Peyer's patch (tissue), 4 donors: ENCODE measurements around the gene ZHX3. TPM values are rescaled to one million over a fixed set of nuclear protein-coding genes. Genes with fewer than 3 reads are reported as not detected.

Source experiments
- DNase-seq, 3 donors: peaks; one replicate each; pipeline ENCODE4 v3.0.0-alpha.2; 2017 to 2019
- H3K27ac ChIP-seq, 4 donors: fragments of 200-600 bp; sonication (generic); one replicate each; pipeline ENCODE4 v1.5.1; 2016 to 2019
- H3K27me3 ChIP-seq, 2 donors: fragments of 200-600 bp; sonication (generic); one replicate each; pipeline ENCODE4 v1.5.1; 2019
- H3K36me3 ChIP-seq, 3 donors: fragments of 200-600 bp; sonication (generic); one replicate each; pipeline ENCODE4 v1.5.1; 2016 to 2019
- H3K4me1 ChIP-seq, 4 donors: fragments of 200-600 bp; sonication (generic); one replicate each; pipeline ENCODE4 v1.5.1; 2016 to 2019
- H3K4me3 ChIP-seq, 4 donors: fragments of 200-600 bp; sonication (generic); 1 replicate in 3 of 4; 2 replicates in 1 of 4; pipeline ENCODE4 v1.5.1; 2016 to 2019; ENCODE audit warnings: mild to moderate bottlenecking in 1 of 4
- H3K9me3 ChIP-seq, 4 donors: fragments of 200-600 bp; sonication (generic); one replicate each; pipeline ENCODE4 v1.5.1; 2016 to 2019; ENCODE audit warnings: mild to moderate bottlenecking in 1 of 4
- POLR2A ChIP-seq, 2 donors: fragments of 450-650 bp; IDR thresholded peaks; one replicate each; pipeline ENCODE4 v1.5.1; 2017; ENCODE audit warnings: antibody characterized with exemption in 2 of 2, mild to moderate bottlenecking in 2 of 2, moderate library complexity in 2 of 2
- total RNA-seq, 4 donors: library from RNA; depleted of rRNA; stranded (reverse); fragments of >200 nt; gene quantifications; one replicate each; pipeline ENCODE4 v1.1.0, GENCODE V29; 2016
- TF ChIP-seq, protein P1 (sequence below), 6 experiments: fragments of 450-650 bp in 4 of 6; fragments of 200-600 bp in 2 of 6; sonication (generic) in 1 of 6; IDR thresholded peaks; one replicate each; pipeline ENCODE4 v1.5.1; 2017 to 2019; ENCODE audit warnings: antibody characterized with exemption in 6 of 6, mild to moderate bottlenecking in 3 of 6, moderate library complexity in 1 of 6

ZHX3 gene
- total RNA-seq, 4 donors from 2014 or later = 33.8 to 53.0 (median 39.5) TPM

DNA sequence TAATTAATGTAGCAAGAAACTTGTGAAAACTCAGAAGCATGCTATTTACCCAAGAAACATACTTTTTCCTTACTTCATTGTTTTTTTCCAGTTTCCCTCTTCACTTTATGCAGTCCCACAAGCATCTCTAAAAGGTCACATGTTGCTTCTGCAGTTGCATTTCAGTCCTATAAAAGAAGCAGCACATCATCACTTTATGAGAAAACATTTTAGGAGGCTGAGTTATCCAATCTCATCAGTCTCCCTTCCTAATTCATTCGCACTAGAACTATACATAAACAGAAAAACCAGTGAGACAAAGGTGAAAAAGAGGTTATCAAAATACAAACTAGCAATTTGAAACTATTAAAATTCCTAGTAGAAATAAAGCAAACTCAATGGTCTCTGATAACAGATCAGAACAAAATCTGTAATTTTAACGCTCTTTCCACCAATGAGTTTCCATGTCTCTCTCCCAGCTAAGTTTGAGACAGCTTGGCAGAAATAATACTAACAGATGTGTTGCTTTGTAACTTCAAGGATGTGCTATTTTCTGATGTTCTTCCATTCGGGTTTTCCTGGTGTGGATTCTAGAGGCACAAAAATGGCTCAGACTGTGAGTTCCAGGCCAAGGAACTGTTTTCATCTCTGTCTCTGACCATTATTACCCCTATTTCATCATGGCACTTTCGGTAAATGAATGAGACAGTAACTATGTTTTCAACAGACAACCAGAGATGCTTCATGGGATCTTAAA, 48.4 kb downstream of the ZHX3 start:
- no peak for DNase-seq
- no peaks in the 10 kb centered on the region for H3K9me3 ChIP-seq
- no peak overlapping the region for H3K27ac ChIP-seq
- H3K4me1 ChIP-seq = no peaks in the 10 kb centered on the region
- no peak overlapping the region for H3K4me3 ChIP-seq
- no peaks in the 10 kb centered on the region for H3K27me3 ChIP-seq
- H3K36me3 ChIP-seq = peaks cover 0 to 5% (median 0%) of the 10 kb centered on the region in 3 donors
- TF ChIP-seq POLR2A (IDR thresholded peaks at IDR 0.05) = no peak
- TF ChIP-seq, protein P1, sequence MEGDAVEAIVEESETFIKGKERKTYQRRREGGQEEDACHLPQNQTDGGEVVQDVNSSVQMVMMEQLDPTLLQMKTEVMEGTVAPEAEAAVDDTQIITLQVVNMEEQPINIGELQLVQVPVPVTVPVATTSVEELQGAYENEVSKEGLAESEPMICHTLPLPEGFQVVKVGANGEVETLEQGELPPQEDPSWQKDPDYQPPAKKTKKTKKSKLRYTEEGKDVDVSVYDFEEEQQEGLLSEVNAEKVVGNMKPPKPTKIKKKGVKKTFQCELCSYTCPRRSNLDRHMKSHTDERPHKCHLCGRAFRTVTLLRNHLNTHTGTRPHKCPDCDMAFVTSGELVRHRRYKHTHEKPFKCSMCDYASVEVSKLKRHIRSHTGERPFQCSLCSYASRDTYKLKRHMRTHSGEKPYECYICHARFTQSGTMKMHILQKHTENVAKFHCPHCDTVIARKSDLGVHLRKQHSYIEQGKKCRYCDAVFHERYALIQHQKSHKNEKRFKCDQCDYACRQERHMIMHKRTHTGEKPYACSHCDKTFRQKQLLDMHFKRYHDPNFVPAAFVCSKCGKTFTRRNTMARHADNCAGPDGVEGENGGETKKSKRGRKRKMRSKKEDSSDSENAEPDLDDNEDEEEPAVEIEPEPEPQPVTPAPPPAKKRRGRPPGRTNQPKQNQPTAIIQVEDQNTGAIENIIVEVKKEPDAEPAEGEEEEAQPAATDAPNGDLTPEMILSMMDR (IDR thresholded peaks at IDR 0.05) = no peak

GRCh38 chr20:41268402-41268801, 49.1 kb downstream of the ZHX3 start:
- H3K4me3 ChIP-seq = no peak overlapping the region
- H3K4me1 ChIP-seq = no peaks in the 10 kb centered on the region
- DNase-seq = no peak
- H3K36me3 ChIP-seq = peaks cover 0 to 5% (median 0%) of the 10 kb centered on the region in 3 donors
- H3K27me3 ChIP-seq = no peaks in the 10 kb centered on the region
- TF ChIP-seq POLR2A (IDR thresholded peaks at IDR 0.05) = no peak
- TF ChIP-seq, protein P1 (IDR thresholded peaks at IDR 0.05) = no peak
- H3K27ac ChIP-seq = no peak overlapping the region
- H3K9me3 ChIP-seq = no peaks in the 10 kb centered on the region

GRCh38 chr20:41265938-41266337, 51.6 kb downstream of the ZHX3 start:
- H3K4me1 ChIP-seq = no peaks in the 10 kb centered on the region
- no peak overlapping the region for H3K4me3 ChIP-seq
- no peak overlapping the region for H3K27ac ChIP-seq
- no peak for TF ChIP-seq POLR2A (IDR thresholded peaks at IDR 0.05)
- TF ChIP-seq, protein P1 (IDR thresholded peaks at IDR 0.05) = no peak
- DNase-seq = no peak
- H3K27me3 ChIP-seq = no peaks in the 10 kb centered on the region
- H3K36me3 ChIP-seq = peaks cover 0 to 5% (median 0%) of the 10 kb centered on the region in 3 donors
- no peaks in the 10 kb centered on the region for H3K9me3 ChIP-seq

DNA sequence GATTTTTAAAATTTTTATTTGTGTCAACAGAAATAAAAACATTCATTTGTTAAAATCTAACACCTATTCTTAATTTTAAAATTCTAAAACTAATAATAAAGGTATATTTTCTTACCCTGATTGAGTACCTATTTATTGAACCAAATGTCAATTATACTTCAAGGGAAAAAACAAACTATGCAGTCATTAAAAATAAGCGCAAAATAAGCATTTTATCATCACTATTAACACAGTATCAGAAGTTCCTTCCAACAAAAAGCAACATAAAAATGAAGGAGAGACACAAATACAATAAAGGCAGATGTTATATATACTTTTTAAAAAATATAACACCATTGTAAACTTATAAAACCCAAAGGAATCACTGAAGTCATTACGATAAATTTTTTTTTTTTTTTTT, 52.7 kb downstream of the ZHX3 start:
- Histone ChIP-seq H3K9me3 (no peaks in the 10 kb centered on the region), H3K4me1 (no peaks in the 10 kb centered on the region), H3K36me3 (peaks cover 0 to 5% (median 0%) of the 10 kb centered on the region in 3 donors), H3K4me3 (no peak overlapping the region), H3K27ac (no peak overlapping the region), H3K27me3 (no peaks in the 10 kb centered on the region)
- no peak for TF ChIP-seq POLR2A (IDR thresholded peaks at IDR 0.05)
- TF ChIP-seq, protein P1 (IDR thresholded peaks at IDR 0.05) = no peak
- DNase-seq = no peak

GRCh38 chr20:41261790-41262717, 55.5 kb downstream of the ZHX3 start:
- Histone ChIP-seq H3K36me3 (no peaks in the 10 kb centered on the region), H3K9me3 (no peaks in the 10 kb centered on the region), H3K4me1 (no peaks in the 10 kb centered on the region), H3K4me3 (no peak overlapping the region), H3K27ac (no peak overlapping the region), H3K27me3 (no peaks in the 10 kb centered on the region)
- no peak for TF ChIP-seq POLR2A (IDR thresholded peaks at IDR 0.05)
- TF ChIP-seq, protein P1 (IDR thresholded peaks at IDR 0.05) = no peak
- DNase-seq = no peak
